HUES64 (cell line): ENCODE measurements around the gene AFAP1L2.

Experiments used
- H3K27ac ChIP-seq: 2 replicates; pipeline ENCODE4 v1.7.0; 2013; ENCODE audit warnings: low read depth, low read length, inconsistent platforms
- H3K27me3 ChIP-seq: 2 replicates; pipeline ENCODE4 v1.6.1; 2013; ENCODE audit warnings: mild to moderate bottlenecking, low read length; ENCODE audit not compliant: insufficient read depth
- H3K36me3 ChIP-seq: 2 replicates; pipeline ENCODE4 v1.6.1; 2013; ENCODE audit warnings: mild to moderate bottlenecking, low read length; ENCODE audit not compliant: insufficient read depth
- H3K4me1 ChIP-seq: 2 replicates; pipeline ENCODE4 v1.6.1; 2013; ENCODE audit warnings: mild to moderate bottlenecking, low read length, moderate library complexity; ENCODE audit not compliant: insufficient read depth
- H3K4me3 ChIP-seq: 2 replicates; pipeline ENCODE4 v1.5.1; 2013; ENCODE audit warnings: mild to moderate bottlenecking, low read length, moderate library complexity
- H3K9ac ChIP-seq: 2 replicates; pipeline ENCODE4 v1.6.1; 2013; ENCODE audit warnings: mild to moderate bottlenecking, low read depth, low read length
- H3K9me3 ChIP-seq: 2 replicates; pipeline ENCODE4 v1.6.1; 2013; ENCODE audit warnings: low read depth, low read length; ENCODE audit not compliant: insufficient read depth
- WGBS: fragments of 150-250, 120-280 bp; methylation state at CpG from one replicate; pipeline ENCODE4 v1.1.7; 2013; ENCODE audit warnings: missing lambda C conversion rate; 5-methylcytosine and 5-hydroxymethylcytosine counted together

Gene AFAP1L2

DNA sequence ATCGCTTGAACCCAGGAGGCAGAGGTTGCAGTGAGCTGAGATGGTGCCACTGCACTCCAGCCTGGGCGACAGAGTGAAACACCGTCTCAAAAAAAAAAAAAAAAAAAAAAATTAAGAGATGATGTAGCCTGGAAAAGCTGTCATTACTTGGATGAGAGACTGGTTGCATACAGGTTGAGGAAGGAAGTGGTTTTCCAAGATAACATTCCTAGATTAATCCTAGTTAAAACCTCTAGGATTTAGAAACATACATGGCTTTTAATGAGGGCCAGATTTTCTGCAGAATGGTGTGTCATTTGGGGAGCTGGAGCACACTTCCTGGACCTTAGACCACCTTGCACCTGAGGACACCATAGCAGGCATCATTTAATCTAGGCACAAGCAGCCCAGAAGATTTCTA, 147.5 kb downstream of the AFAP1L2 start:
- H3K9ac ChIP-seq: no peak overlapping the region
- 95% methylated on average over 3 of the region's 3 CpGs for WGBS
- no peak overlapping the region for H3K27ac ChIP-seq
- H3K9me3 ChIP-seq: no peaks in the 10 kb centered on the region
- no peaks in the 10 kb centered on the region for H3K36me3 ChIP-seq
- no peak overlapping the region for H3K4me3 ChIP-seq
- H3K27me3 ChIP-seq: no peaks in the 10 kb centered on the region
- H3K4me1 ChIP-seq: peaks cover 6% of the 10 kb centered on the region; the same call in 1 of the 2 replicates

DNA sequence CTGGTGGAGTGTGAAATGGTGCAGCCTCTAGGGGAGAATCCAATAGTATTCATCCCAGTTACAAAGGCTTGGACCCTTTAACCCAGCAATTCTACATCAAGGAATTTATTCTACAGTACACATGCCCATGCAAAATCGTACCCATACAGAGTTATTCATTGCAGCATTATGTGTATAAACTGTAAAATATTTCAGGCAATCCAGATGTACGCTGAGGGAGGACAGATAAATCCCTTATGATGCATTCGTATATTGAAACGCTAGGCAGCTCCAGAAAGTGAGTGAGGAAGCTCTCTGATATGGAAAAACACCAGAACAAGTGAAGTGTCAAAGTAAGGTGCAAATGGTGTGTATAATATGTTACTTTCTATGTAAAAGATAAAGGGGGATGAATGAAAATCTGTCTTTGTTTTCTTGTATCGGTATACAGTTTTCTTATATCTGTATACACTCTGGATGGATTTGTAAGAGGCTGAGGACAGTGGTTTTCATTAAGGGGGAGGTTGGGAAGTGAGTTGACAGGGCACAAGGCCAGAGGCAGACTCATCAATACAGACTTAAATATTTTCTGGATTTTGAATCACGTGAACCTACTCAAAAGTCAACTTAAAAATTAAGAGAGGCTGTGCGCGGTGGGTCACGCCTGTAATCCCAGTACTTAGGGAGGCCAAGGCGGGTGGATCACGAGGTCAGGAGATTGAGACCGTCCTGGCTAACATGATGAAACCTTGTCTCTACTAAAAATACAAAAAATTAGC, 148.1 kb downstream of the AFAP1L2 start:
- H3K36me3 ChIP-seq: no peaks in the 10 kb centered on the region
- H3K4me1 ChIP-seq: peaks cover 6% of the 10 kb centered on the region; the same call in 1 of the 2 replicates
- no peaks in the 10 kb centered on the region for H3K9me3 ChIP-seq
- no peaks in the 10 kb centered on the region for H3K27me3 ChIP-seq
- WGBS: 93% methylated on average over 12 of the region's 12 CpGs
- H3K27ac ChIP-seq: no peak overlapping the region
- H3K9ac ChIP-seq: no peak overlapping the region
- no peak overlapping the region for H3K4me3 ChIP-seq

- no peak overlapping the region for H3K4me3 ChIP-seq
- 0 out of 2 replicates have a peak, but pooled peaks cover 6% of the 10 kb centered on the region for H3K4me1 ChIP-seq
- no peak overlapping the region for H3K9ac ChIP-seq
- no peak overlapping the region for H3K27ac ChIP-seq
- H3K36me3 ChIP-seq: no peaks in the 10 kb centered on the region
- H3K27me3 ChIP-seq: no peaks in the 10 kb centered on the region
- H3K9me3 ChIP-seq: no peaks in the 10 kb centered on the region
- 97% methylated on average over 1 of the region's 1 CpG for WGBS
Observed at GRCh38 chr10:114255227-114255626, 149.1 kb downstream of the AFAP1L2 start.

GRCh38 chr10:114252883-114253282, 151.4 kb downstream of the AFAP1L2 start:
- Histone ChIP-seq H3K36me3 (no peaks in the 10 kb centered on the region), H3K27me3 (no peaks in the 10 kb centered on the region), H3K27ac (no peak overlapping the region), H3K9ac (no peak overlapping the region), H3K4me3 (no peak overlapping the region), H3K4me1 (no peaks in the 10 kb centered on the region), H3K9me3 (no peaks in the 10 kb centered on the region)
- WGBS: 92% methylated on average over 3 of the region's 7 CpGs

DNA sequence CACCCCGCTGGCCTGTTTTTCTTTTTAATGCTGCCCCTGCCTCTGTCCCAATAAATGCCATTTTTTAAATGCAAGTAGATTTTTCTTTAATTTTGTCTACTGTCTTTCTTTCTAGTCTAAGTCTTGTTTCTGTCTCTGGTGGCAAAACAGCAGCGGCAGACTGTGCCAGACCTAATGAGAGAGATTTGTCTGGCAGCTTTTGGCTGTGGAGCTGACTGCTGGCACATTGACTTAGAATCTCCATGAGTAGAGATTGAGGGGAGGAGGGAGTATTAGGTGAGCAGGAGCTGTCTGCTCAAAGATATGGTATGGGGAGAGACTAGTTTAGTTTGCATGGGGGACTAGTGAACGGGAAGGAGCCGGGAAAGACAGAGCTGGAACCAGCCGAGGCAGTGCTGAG, 152.2 kb downstream of the AFAP1L2 start:
- Histone ChIP-seq H3K9me3 (no peaks in the 10 kb centered on the region), H3K27ac (no peak overlapping the region), H3K36me3 (no peaks in the 10 kb centered on the region), H3K4me3 (no peak overlapping the region), H3K27me3 (no peaks in the 10 kb centered on the region), H3K4me1 (no peaks in the 10 kb centered on the region), H3K9ac (no peak overlapping the region)
- 95% methylated on average over 5 of the region's 5 CpGs for WGBS

GRCh38 chr10:114250716-114251115, 153.6 kb downstream of the AFAP1L2 start:
- Histone ChIP-seq H3K36me3 (no peaks in the 10 kb centered on the region), H3K27ac (no peak overlapping the region), H3K9me3 (no peaks in the 10 kb centered on the region), H3K4me3 (no peak overlapping the region), H3K9ac (no peak overlapping the region), H3K27me3 (no peaks in the 10 kb centered on the region), H3K4me1 (no peaks in the 10 kb centered on the region)
- WGBS: 100% methylated on average over 1 of the region's 1 CpG

DNA sequence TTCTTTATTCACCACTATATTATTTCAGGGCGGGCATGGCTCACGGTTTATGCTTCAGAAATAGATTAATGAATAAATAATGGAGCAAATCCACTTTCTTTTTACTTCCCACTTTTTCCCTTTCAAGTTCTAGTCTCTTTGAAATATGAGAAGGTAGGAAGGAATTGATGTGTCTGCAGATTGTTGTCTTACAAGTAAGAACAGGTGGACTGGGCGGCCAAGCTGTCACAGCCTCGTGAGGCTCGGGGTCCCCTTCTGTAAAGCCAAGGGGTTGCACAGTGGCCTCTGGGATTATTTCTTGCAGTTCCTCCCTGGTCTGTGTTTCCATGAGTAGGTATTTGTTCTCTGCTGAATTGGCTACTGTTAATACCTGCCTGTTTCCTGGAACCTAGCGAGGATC, 154.1 kb downstream of the AFAP1L2 start:
- H3K4me3 ChIP-seq: no peak overlapping the region
- WGBS: 94% methylated on average over 4 of the region's 6 CpGs
- no peaks in the 10 kb centered on the region for H3K36me3 ChIP-seq
- H3K9ac ChIP-seq: no peak overlapping the region
- no peak overlapping the region for H3K27ac ChIP-seq
- H3K9me3 ChIP-seq: no peaks in the 10 kb centered on the region
- H3K27me3 ChIP-seq: no peaks in the 10 kb centered on the region
- no peaks in the 10 kb centered on the region for H3K4me1 ChIP-seq

- H3K4me1 ChIP-seq: no peaks in the 10 kb centered on the region
- peaks cover 7% of the 10 kb centered on the region; the same call in 1 of the 2 replicates for H3K27me3 ChIP-seq
- no peaks in the 10 kb centered on the region for H3K9me3 ChIP-seq
- no peaks in the 10 kb centered on the region for H3K36me3 ChIP-seq
- H3K9ac ChIP-seq: no peak overlapping the region
- H3K4me3 ChIP-seq: no peak overlapping the region
- no peak overlapping the region for H3K27ac ChIP-seq
- WGBS: 88% methylated on average over 7 of the region's 7 CpGs
Observed at GRCh38 chr10:114246679-114247305, 157.5 kb downstream of the AFAP1L2 start.

DNA sequence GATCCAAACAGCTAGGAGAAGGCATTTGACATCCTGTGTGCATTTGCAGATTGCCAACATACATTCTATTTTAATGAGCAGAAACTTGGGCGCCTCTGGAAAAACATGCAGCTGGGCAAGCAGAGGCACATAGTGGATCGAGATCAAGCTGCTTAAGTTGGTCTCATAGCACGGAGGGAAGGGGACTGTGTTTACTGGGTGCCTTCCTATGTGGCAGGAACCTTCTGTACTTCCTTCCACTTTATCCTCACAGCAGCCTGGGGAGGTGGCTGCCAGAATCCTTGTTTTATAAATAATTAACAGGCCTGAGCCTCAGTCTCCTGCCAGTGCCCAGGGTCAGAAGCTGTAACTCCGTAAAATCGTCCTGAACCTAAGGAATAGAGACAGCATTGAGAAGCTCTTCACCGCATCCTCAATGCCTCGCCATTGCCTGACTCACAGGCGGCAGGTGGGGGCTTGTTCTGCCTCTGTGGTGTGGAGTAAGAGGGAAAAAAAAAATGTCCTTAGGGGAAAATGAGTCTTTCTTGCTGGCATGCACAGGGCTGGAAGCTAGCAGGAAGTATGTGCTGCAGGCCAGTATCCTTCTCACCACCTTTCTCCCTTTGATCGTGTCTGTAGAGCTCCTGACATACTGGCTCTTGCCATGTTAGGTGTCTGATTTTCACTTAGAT, 159.0 kb downstream of the AFAP1L2 start:
- Histone ChIP-seq H3K9ac (no peak overlapping the region), H3K4me3 (no peak overlapping the region), H3K9me3 (no peaks in the 10 kb centered on the region), H3K4me1 (0 out of 2 replicates have a peak, but pooled peaks cover 3% of the 10 kb centered on the region), H3K27me3 (peaks cover 22% of the 10 kb centered on the region), H3K36me3 (no peaks in the 10 kb centered on the region), H3K27ac (no peak overlapping the region)
- 85% methylated on average over 9 of the region's 9 CpGs for WGBS
